NB4 (cell line): ENCODE results near the gene RNF125.
A peak's percentile ranks its signal among the peaks of the same experiment; 100 is the strongest.

Experiments used
- MAX ChIP-seq: IDR thresholded peaks from 2 replicates; pipeline ENCODE4 v1.6.1; 2011; ENCODE audit warnings: low read depth, low read length
- POLR2A ChIP-seq: IDR thresholded peaks from 2 replicates; pipeline ENCODE4 v1.6.1; 2011; ENCODE audit warnings: mild to moderate bottlenecking; ENCODE audit not compliant: insufficient read length; ENCODE audit errors: extremely low read depth
- TF ChIP-seq, protein P1 (sequence below): IDR thresholded peaks from one replicate; pipeline ENCODE4 v1.5.1; 2012; ENCODE audit warnings: low read depth, low read length

GRCh38 chr18:32092422-32093101 is 73.9 kb downstream of the RNF125 start:
- peak; percentile 58 for TF ChIP-seq MAX
- TF ChIP-seq, protein P1, sequence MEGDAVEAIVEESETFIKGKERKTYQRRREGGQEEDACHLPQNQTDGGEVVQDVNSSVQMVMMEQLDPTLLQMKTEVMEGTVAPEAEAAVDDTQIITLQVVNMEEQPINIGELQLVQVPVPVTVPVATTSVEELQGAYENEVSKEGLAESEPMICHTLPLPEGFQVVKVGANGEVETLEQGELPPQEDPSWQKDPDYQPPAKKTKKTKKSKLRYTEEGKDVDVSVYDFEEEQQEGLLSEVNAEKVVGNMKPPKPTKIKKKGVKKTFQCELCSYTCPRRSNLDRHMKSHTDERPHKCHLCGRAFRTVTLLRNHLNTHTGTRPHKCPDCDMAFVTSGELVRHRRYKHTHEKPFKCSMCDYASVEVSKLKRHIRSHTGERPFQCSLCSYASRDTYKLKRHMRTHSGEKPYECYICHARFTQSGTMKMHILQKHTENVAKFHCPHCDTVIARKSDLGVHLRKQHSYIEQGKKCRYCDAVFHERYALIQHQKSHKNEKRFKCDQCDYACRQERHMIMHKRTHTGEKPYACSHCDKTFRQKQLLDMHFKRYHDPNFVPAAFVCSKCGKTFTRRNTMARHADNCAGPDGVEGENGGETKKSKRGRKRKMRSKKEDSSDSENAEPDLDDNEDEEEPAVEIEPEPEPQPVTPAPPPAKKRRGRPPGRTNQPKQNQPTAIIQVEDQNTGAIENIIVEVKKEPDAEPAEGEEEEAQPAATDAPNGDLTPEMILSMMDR, result no peak
- TF ChIP-seq POLR2A, result peak; percentile 26
